ENCODE measurements around the gene SOS1. TPM values are rescaled to one million over a fixed set of nuclear protein-coding genes. Genes with fewer than 3 reads are reported as not detected.
"Not testable (repeated sequence)": the region's sequence is repeated elsewhere in the genome, so short reads cannot be mapped to it uniquely, and the experiment has no call there.

Gene SOS1
- total RNA-seq: 53.7 TPM

DNA sequence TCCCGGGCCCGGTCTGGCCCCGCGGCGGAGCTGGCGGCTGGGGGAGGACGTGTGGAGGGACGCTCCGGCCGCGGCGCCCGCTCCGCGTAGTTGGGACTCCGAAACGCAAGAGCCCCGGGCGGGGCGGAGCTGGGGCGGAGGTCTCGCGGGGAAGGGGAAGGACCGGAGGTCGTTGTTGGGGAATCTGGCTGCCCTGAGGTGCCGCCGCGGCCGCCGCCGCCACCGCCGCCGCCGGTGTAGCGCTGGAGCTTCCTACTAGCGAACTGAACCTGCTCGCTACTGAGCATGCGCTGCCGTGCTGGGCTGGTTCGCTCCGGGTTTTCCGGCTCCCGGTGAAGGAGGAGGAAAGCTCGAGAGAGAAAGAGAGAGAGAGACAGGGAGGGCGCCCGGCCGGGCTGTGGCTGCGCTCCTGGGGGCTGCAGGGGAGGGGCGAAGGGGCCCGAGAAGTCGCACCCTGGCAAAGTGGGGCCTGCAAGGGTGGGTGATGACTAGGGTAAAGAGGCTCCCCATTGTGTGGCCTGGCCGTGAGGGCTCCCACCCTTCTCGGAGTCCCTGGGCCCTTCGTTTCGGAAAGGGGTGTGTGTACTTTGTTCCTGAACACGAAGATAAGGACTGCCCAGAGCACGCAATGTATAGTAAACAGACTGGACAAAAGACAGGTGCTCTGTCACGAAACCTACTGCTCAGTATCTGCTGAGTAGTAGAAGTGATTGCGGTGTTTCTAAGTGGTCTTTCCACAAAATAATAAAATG is at the start of gene SOS1:
TSS of gene SOS1 (minus strand) at position 281 of the 752 bp plus-strand sequence. CDS start 629 bp downstream, outside the sequence.
- DNase-seq (ENCODE audit: low spot score): peak; percentile 97

DNA sequence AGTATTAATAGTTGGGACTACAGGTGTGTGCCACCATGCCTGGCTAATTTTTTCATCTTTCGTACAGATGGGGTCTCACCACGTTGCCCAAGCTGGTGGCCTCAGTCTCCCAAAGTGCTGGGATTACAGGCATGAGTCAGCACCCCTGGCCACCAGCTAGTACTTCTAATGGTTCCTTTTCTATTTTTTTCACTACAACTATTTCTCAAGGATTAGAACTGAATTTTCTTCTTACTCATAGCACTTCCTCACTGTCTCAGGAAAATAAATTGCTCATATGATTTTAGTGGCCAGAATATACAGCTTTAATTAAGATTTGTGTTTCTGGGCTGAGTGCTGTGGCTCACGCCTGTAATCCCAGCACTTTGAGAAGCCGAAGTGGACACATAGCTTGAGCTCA is 43.2 kb upstream of the SOS1 start:
- DNase-seq (ENCODE audit: low spot score): no peak

DNA sequence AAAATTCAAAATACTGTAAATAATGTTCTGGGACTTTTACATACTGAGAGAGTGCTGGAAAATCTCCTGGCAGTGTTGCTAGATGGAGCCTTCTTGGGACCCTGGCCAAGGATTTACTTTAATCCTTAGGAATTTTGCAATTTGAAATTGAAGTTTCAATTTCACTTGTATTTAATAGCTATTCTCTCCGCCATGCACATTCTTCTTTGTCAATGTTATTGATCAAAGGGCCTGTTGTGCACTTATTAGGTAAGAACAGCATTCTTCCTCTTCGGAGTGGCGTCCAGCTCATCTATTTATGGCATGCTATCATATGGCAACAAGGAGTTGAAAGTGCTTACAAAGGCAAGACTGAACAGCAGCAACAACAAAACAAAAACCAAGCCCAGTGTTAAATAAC is 40.1 kb upstream of the SOS1 start:
- DNase-seq (ENCODE audit: low spot score): no peak

DNA sequence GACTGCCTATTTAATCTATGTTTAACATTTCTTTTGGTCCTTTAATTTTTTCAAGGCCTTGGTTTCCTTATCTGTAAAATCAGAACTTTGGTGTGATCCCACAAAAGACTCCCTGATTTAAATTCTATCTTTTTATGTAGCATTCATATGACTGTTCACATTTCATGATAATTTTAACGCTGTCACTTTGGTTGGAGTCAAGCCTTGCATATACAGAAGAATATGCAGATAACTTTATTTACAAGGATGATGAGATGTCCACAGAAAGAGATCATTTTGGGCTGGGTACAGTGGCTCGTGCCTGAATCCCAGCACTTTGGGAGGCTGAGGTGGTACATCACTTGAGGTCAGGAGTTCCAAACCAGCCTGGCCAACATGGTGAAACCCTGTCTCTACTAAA is 38.4 kb upstream of the SOS1 start:
- DNase-seq (ENCODE audit: low spot score): no peak

DNA sequence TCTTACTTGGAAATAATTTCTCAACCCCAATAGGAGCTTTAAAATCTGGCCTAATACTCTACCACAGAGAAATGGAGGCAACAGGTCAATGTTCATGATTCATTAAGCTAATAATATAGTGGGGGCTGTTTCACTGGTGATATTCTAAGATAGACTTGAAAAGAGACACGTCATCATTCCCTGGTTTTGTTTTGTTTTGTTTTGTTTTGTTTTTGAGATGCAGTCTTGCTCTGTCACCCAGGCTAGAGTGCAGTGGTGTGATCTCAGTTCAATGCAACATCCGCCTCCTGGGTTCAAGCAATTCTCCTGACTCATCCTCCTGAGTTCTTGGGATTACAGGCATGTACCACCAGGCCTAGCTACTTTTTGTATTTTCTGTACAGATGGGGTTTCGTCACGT is 37.5 kb upstream of the SOS1 start:
- DNase-seq (ENCODE audit: low spot score): no peak

DNA sequence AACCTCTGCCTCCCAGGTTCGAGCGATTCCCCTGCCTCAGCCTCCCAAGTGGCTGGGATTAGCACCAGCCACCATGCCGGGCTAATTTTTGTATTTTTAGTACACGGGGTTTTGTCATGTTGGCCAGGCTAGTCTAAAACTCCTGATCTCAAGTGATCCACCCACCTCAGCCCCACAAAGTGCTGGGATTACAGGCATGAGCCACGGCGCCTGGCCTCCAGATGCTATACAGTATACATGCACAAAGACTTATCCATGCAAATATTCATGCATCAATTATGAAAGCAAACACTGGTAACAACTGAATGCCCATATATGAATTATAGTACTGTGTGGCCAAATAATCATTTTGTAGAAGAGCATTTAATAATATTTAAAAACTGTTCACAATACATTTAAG is 36.0 kb upstream of the SOS1 start:
- no peak for DNase-seq (ENCODE audit: low spot score)

DNA sequence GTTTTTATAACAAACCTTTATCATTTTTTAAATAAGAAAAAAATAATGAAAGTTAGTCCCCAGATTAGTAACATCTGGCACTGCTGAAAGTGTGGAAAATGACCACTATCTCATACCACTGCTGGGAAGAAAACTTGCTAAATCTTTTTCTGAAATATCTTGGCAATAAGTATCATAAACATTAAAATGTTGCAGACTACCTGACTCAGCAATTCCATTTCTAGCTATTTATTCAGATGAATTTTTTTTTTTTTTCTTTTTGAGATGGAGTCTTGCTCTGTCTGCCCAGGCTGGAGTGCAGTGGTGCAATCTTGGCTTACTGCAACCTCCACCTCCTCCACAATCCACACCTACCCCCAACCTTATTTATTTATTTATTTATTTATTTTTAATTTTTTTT is 35.3 kb upstream of the SOS1 start:
- no peak for DNase-seq (ENCODE audit: low spot score)

DNA sequence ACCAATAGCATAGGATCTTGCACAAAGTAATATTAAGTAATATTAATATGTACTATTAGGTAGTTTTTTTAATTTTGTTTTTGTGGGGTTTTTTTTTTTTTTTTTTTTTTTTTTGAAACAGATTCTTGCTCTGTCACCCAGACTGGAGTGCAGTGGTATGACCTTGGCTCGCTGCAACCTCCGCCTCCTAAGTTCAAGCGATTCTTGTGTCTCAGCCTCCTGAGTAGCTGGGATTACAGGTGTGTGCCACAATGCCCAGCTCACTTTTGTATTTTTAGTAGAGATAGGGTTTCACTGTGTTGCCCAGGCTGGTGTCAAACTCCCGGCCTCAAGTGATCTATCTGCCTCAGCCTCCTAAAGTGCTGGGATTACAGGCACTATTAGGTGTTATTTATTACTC is 34.7 kb upstream of the SOS1 start:
- not testable (repeated sequence) for DNase-seq (ENCODE audit: low spot score)

DNA sequence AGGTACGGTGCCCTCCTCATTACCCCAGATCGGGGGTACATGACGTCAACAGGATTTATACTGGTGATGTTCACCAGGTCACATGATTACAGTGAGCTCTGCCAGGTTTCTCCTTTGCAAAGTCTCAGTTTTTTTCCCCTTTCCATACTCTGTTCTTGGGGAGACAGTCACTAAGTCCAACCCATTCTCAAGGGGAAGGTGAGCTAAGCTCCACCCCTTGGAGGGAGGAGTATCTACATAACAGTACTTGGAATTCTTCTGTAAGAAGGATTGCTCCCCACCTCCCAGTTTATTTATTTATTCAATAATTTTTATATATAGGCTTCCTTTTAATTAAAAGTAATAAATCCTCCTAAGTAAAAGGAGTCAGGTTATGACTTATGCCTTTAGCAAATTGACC is 34.1 kb upstream of the SOS1 start:
- DNase-seq (ENCODE audit: low spot score): no peak

DNA sequence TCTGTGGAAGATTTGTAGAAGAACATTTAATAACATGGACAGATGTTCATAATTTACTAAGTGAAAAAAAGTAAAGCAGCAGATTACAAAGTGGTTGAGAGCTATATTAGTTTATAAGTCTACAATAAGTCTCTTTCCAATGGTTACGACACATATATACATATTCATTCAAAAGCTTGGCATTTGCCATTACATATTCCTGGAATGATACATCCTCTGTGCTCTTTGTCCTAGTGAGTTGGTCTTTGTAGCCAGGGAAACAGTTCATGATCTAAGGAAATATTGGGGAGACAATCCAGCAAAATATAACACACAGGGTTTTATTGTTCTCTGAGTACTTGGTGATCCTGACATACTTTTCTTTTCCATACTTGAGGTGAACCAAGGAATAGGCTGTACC is 32.5 kb upstream of the SOS1 start:
- DNase-seq (ENCODE audit: low spot score): no peak

DNA sequence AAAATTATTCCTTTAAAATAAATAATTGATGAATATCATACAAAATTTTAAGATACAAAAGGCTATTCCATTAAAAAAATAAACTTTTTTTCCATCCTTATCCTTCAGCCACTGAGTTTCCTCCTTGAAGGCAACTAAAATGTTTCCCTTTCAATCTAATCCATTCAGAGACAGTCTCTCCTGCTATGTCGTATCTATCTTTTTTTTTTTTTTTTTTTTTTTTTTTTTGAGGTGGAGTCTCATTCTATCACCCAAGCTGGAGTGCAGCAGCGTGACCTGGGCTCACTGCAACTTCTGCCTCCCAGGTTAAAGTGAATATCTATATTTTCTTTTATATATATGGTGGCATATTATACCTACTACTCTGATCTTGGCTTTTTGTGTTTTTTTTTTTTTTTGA is 31.7 kb upstream of the SOS1 start:
- DNase-seq (ENCODE audit: low spot score): no peak

DNA sequence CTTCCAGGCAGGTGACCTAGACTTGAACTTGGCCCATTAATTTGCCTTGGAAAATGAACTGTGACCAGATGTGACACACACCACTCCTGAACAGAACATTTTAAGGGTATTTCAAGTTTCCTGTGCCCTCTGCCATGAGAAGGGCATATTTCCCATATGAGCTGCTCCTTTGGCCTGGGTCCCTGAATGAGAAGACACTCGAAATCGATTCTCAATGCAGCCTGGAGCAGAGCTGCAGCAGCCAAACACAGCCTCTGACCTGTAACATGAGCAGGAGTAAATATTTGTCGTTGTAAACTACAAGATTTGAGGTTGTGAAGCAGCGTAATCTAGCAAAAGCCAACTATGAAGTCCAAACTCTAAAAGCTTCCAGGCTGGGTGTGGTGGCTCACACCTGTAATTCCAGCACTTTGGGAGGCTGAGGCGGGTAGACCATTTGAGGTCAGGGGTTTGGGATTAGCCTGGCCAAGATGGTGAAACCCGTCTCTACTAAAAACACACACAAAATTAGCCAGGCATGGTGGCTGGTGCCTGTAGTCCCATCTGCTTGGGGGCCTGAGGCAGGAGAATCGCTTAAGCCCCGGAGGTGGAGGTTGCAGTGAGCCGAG is 30.1 kb upstream of the SOS1 start:
- DNase-seq (ENCODE audit: low spot score): no peak

DNA sequence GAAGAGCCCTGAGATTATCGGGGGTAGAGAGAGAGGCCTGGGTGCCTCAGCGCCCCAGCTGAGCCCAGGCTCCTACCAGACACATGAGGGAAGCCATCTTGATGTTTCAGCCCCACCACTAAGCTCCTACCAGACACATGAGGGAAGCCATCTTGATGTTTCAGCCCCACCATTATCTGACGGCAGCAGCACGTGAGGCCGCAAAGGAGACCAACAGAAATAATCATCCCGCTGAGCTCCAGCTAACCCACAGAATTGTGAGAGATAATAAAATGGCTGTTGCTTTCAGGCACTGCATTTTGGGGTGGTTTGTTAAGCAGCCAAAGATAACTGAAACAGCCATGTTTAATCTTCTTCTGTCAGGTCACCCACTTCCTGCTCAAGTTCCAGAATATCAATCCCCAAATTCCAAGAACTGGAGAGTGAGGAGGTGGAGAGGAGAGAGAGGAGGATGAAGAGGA is 29.3 kb upstream of the SOS1 start:
- DNase-seq (ENCODE audit: low spot score): no peak

DNA sequence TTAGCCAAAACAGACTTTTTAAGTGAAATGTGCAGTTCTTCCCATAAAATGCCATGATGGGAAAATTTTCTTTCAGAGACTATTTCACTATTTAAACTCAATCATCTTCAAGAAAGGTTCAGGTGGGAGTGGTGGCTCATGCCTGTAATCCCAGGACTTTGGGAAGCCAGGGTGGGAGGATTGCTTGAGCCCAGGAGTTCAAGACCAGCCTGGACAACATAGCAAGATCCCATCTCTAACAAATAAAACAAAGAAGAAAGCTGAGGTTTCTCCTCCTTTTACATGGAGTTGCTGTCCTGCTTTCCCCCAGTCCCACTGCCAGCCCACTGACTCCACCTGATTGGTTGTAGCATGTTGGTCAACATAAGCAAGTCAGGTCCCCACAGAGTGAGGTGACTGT is 25.8 kb upstream of the SOS1 start:
- no peak for DNase-seq (ENCODE audit: low spot score)

DNA sequence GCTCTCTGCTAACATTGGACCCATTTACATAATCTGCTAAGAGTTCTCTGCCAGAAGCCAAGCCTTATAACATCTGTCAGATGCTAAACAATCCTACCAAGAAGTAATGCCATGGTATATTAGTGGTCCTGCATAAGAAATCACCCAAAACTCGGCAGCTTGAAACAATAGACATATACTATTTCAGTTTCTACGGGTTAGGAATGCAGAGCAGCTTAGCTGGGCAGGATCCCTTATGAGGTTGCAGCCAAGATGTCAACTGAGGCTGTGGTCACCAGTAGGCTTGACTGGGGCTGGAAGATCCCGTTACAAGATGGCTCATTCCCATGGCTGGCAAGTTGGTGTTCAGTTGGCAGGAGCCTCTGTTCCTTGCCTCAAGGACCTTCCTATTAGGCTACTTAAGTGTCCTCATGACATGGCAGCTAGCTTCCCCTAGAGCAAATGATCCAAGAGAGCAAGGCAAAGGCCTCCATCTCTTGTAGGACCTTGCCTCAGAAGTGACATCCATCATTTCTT is 25.1 kb upstream of the SOS1 start:
- DNase-seq (ENCODE audit: low spot score): no peak

DNA sequence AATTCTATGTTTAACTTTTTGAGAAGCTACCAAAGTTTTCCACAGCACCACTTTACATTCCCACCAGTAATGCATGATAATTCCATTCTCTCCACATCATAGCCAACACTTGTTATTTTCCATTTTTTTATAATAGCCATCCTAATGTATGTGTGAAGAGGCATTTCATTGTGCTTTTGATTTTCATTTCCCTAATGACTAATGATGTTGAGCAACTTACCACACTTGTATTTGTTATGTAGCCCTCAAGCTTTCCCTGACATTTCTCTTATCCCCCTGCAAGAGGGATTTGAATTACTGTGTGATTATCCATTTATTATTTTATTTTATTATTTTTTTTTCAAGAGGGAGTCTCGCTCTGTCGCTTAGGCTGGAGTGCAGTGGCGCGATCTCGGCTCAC is 23.6 kb upstream of the SOS1 start:
- DNase-seq (ENCODE audit: low spot score): no peak

DNA sequence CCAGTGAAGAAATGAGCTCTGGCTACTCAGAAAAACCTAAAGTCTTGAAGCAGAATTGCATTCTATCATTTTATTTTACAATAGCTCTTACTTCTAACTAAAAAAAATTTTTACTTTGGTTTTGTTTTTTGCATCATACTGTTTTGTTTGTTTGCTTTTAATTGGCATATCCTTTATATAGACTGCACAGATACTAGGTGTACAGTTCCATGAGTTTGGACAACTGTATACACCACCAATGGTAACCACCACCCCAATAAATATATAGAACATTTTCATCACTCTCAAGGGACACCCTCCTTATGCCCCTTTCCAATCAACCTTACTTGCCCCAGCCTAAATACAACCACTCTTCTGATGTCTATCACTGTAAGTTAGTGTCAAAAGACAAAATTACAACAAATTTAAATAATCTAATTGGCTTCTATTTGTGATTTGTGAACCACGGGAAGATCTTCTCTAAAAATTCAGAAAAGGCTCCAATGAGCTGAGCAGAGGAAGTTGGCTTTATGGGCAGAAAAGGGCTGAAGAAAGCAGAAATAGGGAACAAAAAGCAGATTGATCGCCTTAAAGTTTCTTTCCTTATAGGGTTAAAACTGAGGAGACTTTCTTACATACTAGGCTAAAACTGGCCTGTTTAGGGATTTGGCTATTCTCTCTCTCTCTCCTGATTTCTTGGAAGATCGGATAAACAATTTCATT is 22.2 kb upstream of the SOS1 start:
- DNase-seq (ENCODE audit: low spot score): no peak

DNA sequence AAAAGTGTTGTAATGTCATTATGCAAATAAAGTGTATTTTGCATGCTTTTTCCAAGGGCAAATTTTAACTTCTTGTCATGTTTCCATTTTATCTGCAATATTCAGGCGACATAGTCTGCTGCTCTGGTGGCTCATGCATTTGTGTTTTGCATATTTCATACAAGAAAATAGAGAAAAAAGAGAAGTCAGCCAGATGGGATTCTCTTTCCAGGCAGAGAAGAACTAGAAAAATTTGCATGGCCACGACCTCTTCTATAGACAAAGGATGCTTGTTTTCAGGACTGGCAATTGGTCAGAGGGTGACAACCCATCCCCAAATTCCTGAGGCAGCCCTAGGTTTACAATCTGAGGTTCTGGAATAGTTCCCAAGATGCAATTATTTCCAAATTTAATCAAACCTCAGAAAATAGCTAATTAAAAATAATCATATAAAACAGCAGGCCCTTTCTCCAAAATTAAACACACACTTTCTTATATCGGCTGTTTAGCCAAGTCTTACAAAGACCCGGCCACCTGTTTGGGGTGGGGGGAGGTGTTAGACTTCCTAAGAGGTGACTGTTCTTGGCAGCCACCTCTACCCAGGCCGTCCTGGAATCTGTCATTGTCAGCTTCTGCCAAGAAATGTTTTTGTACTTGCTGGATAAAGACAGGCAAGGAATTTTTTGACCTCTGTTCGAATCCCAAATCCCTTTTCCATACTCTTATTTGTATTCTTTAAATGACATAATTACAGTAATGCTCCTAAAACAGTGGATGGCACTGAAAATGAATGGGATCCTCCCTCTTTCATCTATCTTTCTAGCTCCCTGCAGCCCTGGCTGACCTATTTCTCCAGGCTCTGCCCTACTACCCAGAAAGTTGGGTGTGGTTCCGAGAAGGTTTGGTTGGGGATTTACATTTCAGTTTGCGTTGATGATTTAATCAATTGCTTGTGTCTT is 20.8 kb upstream of the SOS1 start:
- DNase-seq (ENCODE audit: low spot score): no peak

DNA sequence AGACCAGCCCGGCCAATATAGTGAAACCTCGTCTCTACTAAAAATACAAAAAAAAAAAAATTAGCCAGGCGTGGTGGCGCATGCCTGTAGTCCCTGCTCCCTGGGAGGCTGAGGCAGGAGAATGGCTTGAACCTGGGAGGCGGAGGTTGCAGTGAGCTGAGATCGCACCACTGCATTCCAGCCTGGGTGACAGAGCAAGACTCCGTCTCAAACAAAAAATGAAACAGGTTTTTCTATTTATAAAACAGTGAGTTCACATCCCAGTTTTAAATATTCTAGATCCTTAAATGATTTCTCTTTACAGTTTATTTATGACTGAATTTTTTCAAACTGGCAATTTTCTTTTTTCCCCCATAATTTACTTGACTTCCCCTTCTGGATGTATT is 20.1 kb upstream of the SOS1 start:
- not testable (repeated sequence) for DNase-seq (ENCODE audit: low spot score)

DNA sequence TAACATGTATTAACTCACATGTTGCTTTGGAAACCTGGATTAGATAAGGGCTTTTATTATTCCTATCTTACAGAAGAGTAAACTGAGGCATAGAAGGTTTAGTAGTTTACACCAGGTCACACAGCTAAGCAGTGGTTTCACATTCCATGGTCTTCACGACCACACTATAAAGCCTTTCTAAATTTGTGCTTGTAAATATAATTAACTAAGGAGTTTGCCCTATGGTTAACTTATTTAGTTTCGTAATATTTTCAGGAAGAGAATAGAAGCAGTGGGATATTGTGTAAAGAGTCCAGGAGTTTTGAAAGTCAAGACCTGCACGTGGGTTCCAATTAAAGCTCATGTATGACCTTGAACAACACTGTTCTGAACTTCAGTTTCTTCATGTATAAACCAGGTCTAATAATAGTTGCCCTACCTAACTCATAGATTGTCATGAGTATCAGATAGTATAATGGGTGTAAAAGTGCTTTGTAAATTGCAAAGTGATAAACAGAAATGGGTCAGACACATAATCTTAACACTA is 19.5 kb upstream of the SOS1 start:
- no peak for DNase-seq (ENCODE audit: low spot score)

DNA sequence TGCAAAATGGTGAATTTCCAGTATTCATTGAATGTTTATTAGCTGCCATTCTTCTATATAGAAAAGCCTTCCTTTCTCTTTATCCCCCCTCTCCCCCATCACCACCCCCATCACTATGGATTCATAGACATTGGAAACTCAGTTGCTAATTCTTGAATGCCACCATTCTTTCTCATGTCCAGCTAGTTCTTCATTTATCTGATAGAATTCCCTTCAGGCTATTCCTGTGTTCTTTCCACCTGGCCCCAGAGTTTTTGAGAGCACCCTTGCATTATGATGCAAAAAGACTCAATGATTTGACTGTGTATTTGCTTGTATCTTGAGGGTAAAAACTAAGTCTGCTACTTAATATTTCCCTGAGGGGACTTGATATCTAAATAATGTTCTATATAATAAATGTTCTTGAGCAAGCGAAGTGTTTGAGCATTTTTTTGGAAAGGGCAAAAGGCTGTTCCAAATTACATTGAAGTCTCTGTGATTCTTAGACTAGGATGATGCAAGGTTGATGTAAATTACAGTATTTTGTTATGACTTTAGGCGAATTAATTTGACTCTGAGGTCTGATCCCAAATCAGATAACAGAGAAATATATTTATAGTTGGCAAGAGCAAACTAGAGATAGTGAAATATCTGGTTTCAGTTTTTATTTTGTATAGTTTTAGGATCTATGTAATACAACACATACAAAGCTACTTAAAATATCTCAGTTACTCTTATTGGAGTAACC is 18.8 kb upstream of the SOS1 start:
- no peak for DNase-seq (ENCODE audit: low spot score)

Measured in ureter (tissue), 1 donor.